HG02610 (cell line): Measurements from ENCODE around the gene AP1G2.
A peak's percentile ranks its signal among the peaks of the same experiment; 100 is the strongest.
"Not testable (repeated sequence)": the region's sequence is repeated elsewhere in the genome, so short reads cannot be mapped to it uniquely, and the experiment has no call there.

Experiments
- ATAC-seq: cut with Tn5 transposase; IDR thresholded peaks from one replicate; pipeline ENCODE4 v1.9.1; 2021; ENCODE audit warnings: mild to moderate bottlenecking, moderate library complexity; ENCODE audit not compliant: unreplicated experiment

Gene AP1G2

GRCh38 chr14:23567186-23568020, at the start of gene AP1G2:
Gene AP1G2 (minus strand): TSS chr14:23567791. CDS start chr14:23567314, 477 bp downstream.
- peak; percentile 86 for ATAC-seq

GRCh38 chr14:23615856-23616255, 48.3 kb upstream of the AP1G2 start:
- no peak for ATAC-seq

GRCh38 chr14:23614395-23614828, 46.8 kb upstream of the AP1G2 start:
- ATAC-seq = no peak

GRCh38 chr14:23613242-23614070, 45.9 kb upstream of the AP1G2 start:
- no peak for ATAC-seq

GRCh38 chr14:23612802-23613201, 45.2 kb upstream of the AP1G2 start:
- no peak for ATAC-seq

GRCh38 chr14:23612354-23612732, 44.8 kb upstream of the AP1G2 start:
- ATAC-seq = no peak

- ATAC-seq = no peak
Observed at GRCh38 chr14:23610815-23611289, 43.3 kb upstream of the AP1G2 start.

- ATAC-seq = no peak
Observed at GRCh38 chr14:23610090-23610814, 42.7 kb upstream of the AP1G2 start.

- not testable (repeated sequence) for ATAC-seq
Observed at GRCh38 chr14:23609411-23610089, 42.0 kb upstream of the AP1G2 start.

GRCh38 chr14:23609001-23609400, 41.4 kb upstream of the AP1G2 start:
- ATAC-seq = no peak

- no peak for ATAC-seq
Observed at GRCh38 chr14:23608454-23608853, 40.9 kb upstream of the AP1G2 start.

- peak; percentile 89 for ATAC-seq
Observed at GRCh38 chr14:23605931-23606585, 38.5 kb upstream of the AP1G2 start.

- no peak for ATAC-seq
Observed at GRCh38 chr14:23604675-23605170, 37.1 kb upstream of the AP1G2 start.

GRCh38 chr14:23604148-23604547, 36.6 kb upstream of the AP1G2 start:
- no peak for ATAC-seq

- no peak for ATAC-seq
Observed at GRCh38 chr14:23603103-23603502, 35.5 kb upstream of the AP1G2 start.

- no peak for ATAC-seq
Observed at GRCh38 chr14:23602181-23603095, 34.8 kb upstream of the AP1G2 start.

- no peak for ATAC-seq
Observed at GRCh38 chr14:23601845-23602180, 34.2 kb upstream of the AP1G2 start.

GRCh38 chr14:23601424-23601823, 33.8 kb upstream of the AP1G2 start:
- ATAC-seq = no peak

- no peak for ATAC-seq
Observed at GRCh38 chr14:23600806-23601205, 33.2 kb upstream of the AP1G2 start.
